ENCODE data around the gene DDX52. TPM values are rescaled to one million over a fixed set of nuclear protein-coding genes. Genes with fewer than 3 reads are reported as not detected.
"Not testable (repeated sequence)": the region's sequence is repeated elsewhere in the genome, so short reads cannot be mapped to it uniquely, and the experiment has no call there.

Gene DDX52
- 21.9 and 24.0 TPM in 2 replicates for total RNA-seq (2014; rRNA removed; shearing (Covaris generic))

- peak; percentile 80 for DNase-seq (ENCODE audit: low read depth)
Measured at GRCh38 chr17:37643118-37643766, at the start of gene DDX52. DDX52 (minus strand) TSS chr17:37643446; CDS start chr17:37643420, 26 bp downstream.

- DNase-seq (ENCODE audit: low read depth): no peak
Measured at GRCh38 chr17:37691807-37692206, 48.6 kb upstream of the DDX52 start.

GRCh38 chr17:37689317-37689716 lies 46.1 kb upstream of the DDX52 start:
- no peak for DNase-seq (ENCODE audit: low read depth)

- no peak for DNase-seq (ENCODE audit: low read depth)
Measured at GRCh38 chr17:37683454-37683984, 40.3 kb upstream of the DDX52 start.

GRCh38 chr17:37682007-37682406 lies 38.8 kb upstream of the DDX52 start:
- no peak for DNase-seq (ENCODE audit: low read depth)

GRCh38 chr17:37679995-37680394 lies 36.7 kb upstream of the DDX52 start:
- not testable (repeated sequence) for DNase-seq (ENCODE audit: low read depth)

- DNase-seq (ENCODE audit: low read depth): no peak
Measured at GRCh38 chr17:37678036-37678435, 34.8 kb upstream of the DDX52 start.

- DNase-seq (ENCODE audit: low read depth): no peak
Measured at GRCh38 chr17:37677021-37677420, 33.8 kb upstream of the DDX52 start.

- no peak for DNase-seq (ENCODE audit: low read depth)
Measured at GRCh38 chr17:37676115-37676925, 33.1 kb upstream of the DDX52 start.

GRCh38 chr17:37674511-37674910 lies 31.3 kb upstream of the DDX52 start:
- no peak for DNase-seq (ENCODE audit: low read depth)

GRCh38 chr17:37673386-37673785 lies 30.1 kb upstream of the DDX52 start:
- no peak for DNase-seq (ENCODE audit: low read depth)

GRCh38 chr17:37672548-37673078 lies 29.4 kb upstream of the DDX52 start:
- no peak for DNase-seq (ENCODE audit: low read depth)

- DNase-seq (ENCODE audit: low read depth): peak; percentile 73
Measured at GRCh38 chr17:37671824-37672547, 28.7 kb upstream of the DDX52 start.

GRCh38 chr17:37671028-37671823 lies 28.0 kb upstream of the DDX52 start:
- DNase-seq (ENCODE audit: low read depth): no peak

GRCh38 chr17:37667039-37667438 lies 23.8 kb upstream of the DDX52 start:
- DNase-seq (ENCODE audit: low read depth): no peak

- no peak for DNase-seq (ENCODE audit: low read depth)
Measured at GRCh38 chr17:37664214-37664613, 21.0 kb upstream of the DDX52 start.

- DNase-seq (ENCODE audit: low read depth): no peak
Measured at GRCh38 chr17:37662353-37662752, 19.1 kb upstream of the DDX52 start.

GRCh38 chr17:37661400-37662014 lies 18.3 kb upstream of the DDX52 start:
- no peak for DNase-seq (ENCODE audit: low read depth)

- DNase-seq (ENCODE audit: low read depth): no peak
Measured at GRCh38 chr17:37659925-37660324, 16.7 kb upstream of the DDX52 start.

- no peak for DNase-seq (ENCODE audit: low read depth)
Measured at GRCh38 chr17:37657202-37657601, 14.0 kb upstream of the DDX52 start.

- DNase-seq (ENCODE audit: low read depth): no peak
Measured at GRCh38 chr17:37651849-37652248, 8.6 kb upstream of the DDX52 start.
